ENCODE data around the gene ATF4. TPM values are rescaled to one million over a fixed set of nuclear protein-coding genes. Genes with fewer than 3 reads are reported as not detected.
"Not testable (repeated sequence)": the region's sequence is repeated elsewhere in the genome, so short reads cannot be mapped to it uniquely, and the experiment has no call there.

ATF4 gene
- total RNA-seq, 1 experiment from 2014 or later = 168 TPM

DNA sequence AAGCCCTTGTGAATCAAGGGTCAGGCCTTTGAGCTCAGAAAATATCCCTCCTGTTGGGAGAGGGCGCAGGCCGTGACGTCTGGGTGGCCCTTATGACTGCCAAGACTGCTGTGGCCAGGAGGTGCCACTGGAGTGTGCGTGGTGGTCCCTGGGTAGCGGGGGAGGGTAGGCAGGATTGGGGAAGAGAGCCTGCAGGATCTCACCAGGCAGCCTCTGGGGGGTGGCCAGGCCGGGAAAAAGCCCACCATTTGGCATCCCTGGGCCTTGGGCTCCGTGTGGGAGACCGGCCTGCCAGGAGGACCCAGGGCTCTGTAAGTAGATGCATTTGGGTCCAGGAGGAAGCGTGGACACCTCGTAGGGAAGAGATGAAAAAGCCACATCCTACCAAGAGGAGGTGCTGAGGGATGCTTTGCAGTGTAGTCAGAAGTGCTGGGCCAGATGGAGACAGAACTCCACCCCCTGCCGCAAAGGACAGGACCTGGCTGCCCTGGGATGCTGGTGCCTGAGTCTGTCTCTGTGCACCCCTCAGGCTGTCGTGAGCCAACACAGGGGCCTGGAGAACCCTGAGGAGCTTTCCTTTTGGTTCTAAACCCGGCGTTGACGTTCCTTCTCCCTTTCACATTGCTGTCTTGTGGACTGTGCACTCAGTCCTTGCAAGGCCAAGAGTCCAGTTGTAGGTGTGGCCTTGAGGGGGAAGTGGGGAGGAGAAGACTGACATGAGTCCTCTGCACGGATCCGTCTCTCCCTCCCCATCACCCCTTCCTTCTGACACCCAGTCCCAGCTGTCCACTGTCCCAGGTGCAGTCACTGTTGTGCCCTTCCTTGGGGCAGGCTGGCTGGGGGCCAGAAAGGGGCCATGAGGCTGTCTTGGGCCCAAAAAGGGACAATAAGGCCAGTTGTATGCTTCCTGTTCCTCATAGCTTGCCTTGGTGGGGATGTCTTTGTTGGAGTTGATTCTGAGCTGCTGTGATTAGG lies 31.0 kb upstream of the ATF4 start:
- DNase-seq (ENCODE audit: low read depth) = no peak

DNA sequence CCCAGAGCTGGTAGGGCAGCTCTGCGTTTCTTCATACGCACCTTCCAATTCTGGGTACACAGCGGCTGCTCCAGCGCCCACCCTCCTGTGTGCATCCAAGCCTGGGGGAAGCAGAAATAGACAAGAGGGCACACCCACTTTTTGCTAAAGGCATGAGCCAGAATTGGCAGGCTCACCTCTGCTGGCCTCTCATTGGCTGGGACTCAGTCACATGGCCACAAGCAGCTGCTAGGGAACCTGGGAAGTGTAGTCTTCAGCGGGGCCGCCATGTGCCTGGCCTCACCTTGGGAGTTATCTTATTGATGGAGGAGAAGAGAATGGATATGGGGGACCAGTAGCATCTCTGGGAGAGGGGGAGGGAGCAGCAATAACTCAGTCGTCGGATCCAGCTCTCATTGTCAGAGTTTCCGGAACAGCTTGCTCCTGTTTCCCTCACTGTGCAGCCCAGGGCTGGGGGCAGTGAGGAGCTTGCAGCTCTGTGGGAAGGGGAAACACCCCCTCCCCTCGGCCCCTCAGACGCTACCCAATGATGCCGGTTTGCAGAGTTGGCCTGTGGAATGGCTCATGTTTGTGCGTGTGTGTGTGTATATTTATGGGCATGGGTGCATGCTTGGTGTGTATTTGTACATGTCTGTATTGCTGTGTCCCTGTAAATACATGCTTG lies 30.1 kb upstream of the ATF4 start:
- DNase-seq (ENCODE audit: low read depth) = peak; percentile 56

DNA sequence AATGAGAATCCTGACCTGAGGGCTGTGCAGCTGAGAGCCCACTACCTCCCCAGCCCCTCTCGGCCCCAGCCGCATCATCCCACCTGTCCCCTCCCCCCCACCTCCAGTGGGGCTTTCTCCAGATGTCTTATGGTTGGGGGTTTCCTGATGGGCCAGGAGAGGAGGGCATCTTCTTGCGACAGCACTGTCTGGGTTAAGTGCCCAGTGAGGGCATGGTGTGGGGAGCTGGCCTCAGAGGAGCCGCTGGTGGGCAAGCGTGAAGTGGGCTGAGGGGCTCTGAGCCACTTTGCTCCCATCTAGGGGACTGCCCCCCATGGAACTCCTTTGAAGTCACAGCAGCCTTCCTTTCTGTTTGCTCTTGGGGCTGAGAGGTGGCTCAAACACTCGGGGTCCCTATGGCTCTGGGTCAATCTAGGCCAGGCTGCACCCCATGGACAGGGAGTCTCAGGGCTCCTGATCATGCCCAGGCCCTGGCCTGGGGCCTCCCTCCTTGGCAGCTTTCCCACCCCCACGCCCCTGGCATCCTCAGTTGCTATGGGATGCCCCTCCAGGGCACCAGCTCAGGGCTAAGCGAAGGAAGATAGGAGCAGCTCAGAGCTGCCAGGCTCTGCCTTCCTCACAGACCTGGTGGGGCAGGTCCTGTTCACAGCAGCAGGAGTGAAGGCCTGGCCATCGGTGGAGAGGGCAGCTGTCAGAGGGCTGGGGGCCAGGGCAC lies 29.2 kb upstream of the ATF4 start:
- no peak for DNase-seq (ENCODE audit: low read depth)

DNA sequence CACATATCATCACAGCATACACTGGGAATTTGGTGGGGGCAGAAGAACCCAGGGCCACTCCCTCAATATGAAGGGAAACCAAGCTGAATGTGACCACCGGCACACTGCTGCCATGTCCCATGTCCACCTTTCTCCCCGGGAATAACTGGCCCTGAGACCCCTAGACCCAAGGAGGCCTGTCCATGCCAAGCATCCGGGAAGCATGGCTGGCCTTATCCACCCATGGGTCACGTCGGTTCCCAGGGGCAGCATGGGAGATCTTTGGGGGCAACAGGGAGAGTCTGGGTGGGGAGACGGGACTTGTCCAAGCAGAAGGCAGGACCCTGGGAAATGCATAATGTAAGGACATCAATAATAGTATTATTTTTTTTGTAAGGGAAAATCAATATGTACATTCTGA lies 28.7 kb upstream of the ATF4 start:
- no peak for DNase-seq (ENCODE audit: low read depth)

DNA sequence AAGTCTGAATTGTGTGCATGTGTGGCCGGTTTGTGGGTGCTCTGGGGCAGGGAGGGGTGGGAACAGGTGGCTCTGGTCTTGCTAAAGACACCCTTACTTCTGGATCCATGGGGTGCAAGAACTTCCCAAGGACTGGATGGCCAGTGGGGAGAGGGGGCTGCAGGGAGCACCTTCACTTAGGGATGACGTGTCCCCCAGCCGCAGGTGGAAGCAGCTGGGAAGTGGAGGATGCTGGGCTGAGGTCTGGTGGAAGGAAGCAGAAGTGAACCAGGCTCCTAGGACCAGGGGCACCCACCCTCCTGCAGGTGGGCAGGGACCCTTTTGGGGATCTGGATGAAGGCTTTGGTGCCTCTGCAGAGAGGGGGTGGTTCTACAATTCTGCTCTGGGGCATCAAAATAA lies 28.2 kb upstream of the ATF4 start:
- no peak for DNase-seq (ENCODE audit: low read depth)

DNA sequence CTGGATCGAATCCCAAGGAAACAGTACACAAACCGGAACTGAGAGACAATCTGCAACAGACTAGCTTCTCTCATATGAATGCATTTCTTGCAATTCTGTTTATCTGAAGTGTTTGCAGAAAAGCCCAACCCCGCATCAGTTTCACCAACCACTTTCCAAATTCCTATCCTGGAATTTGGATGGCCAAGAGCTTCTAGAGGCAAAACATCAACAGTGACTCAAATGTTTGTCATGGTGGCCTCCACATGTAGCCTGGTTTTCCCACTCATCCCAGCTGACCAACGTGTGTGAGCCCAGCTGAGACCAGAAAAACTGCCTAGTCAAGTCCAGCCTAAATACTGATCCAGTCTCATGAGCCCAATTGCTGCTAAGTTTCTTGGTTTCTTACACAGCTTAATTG lies 26.6 kb upstream of the ATF4 start:
- peak; percentile 80 for DNase-seq (ENCODE audit: low read depth)

DNA sequence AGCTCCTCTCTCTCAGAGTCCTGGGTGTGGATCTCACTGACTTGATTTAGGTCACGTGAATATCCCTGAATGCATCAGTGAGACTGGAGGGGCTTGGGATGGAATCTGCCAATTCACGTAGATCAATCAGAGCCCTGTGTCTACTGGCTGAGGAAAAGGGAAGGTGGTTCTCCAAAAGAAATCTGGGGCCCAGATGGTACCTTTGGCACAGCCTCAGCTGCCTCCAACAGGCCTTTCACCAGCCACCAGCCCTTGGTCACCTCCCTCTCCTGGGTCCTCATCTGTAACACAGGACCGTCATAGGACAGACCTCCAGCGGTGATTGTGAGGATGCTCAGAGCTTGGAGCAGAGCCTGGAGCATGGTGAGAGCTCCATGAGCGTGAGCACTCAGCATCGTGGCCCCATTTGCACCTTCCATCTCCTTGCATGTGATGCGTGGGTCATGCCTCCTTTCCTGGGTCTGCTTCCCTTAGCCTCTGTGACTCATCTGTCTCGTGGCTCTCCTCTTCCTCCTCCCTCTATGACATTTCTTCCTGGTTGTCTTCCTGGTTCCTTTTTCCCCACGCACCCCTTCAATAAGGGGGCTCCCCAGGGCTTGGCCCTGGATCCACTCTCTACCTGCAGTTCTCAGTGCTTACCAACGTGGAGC lies 25.8 kb upstream of the ATF4 start:
- no peak for DNase-seq (ENCODE audit: low read depth)

DNA sequence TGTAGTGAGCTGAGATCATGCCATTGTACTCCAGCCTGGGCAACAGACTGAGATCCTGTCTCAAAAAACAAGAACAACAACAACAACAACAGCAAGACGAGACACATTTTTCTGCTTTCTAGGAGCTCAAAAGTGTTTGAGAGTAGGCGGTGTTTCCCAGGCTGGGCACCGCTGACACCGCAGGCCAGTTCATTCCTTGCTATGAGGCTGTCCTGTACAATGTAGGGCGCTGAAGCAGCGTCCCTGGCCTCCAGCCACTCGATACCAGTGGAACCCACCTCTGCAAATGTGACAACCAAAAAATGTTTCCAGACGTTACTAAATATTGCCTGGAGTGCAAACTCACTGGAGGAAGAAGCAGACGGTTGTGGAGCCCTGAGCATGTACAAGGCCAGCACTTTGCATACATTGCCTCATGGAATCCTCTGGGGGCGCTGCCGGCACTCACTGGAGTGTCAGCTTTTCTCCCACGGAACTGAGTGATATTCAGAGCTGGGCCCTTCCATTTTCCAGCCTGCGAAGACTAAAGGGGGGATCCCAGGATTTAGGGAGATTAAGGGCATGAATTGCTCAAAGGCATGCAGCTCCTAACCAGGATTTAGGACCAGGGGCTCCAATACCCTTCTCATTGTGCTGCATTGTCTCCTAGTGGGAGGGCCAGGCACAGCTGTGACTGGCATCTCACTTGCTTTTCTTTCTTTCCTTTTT lies 24.1 kb upstream of the ATF4 start:
- DNase-seq (ENCODE audit: low read depth) = peak; percentile 62

DNA sequence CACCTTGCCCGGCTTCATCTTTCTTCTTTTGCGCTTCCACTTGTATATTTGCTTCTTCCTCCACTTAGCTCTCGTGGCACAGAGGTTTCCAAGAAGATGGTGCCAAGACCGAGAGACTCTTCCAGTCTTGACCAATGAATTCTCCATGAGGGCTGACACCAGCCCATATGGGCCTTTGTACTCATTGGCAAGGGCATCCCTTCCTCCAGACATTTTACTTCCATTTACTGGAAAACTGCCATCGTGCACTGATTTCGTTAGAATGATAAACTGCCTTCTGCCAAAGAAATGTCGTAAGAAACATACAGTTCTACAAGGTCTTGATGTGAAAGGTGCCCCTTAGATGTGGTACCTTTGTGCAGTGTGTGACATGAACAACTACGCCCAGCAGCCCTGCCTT lies 22.9 kb upstream of the ATF4 start:
- no peak for DNase-seq (ENCODE audit: low read depth)

DNA sequence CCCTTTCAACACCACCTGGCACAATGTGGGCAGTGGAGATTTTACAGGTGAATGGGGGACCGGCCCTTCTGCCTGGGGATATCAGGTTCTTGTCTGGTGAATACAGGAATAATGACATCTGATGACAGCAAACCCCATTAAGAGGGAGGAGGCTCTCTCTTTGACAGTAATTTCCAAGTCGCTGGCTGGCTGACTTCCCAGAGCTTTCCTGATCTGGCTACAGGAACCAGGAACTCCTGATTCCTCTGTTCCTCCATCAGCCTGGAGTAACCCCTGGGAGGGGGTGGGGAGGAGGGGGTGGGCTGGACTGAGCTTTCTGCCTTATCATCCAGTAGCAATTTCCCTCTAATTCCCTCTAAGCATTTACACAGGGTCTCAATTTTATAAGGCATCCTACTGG lies 22.0 kb upstream of the ATF4 start:
- DNase-seq (ENCODE audit: low read depth) = no peak

DNA sequence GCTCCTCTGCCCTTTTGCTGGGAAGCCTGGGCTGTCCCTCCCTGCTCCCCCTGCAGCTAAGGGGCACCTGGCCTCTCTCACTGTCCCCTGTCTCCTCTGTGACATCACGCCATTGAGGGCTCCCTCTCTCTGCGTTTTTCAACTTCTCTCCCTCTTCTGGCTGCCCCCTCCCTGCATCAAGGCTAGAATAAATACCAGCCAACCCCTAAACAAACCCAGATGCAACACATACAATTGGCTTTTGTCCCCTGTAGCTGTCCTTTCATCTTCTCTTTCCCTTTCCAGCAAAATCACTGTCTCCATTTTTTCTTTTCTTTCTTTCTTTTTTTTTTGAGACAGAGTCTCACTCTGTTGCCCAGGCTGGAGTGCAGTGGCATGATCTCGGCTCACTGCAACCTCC lies 21.6 kb upstream of the ATF4 start:
- DNase-seq (ENCODE audit: low read depth) = no peak

DNA sequence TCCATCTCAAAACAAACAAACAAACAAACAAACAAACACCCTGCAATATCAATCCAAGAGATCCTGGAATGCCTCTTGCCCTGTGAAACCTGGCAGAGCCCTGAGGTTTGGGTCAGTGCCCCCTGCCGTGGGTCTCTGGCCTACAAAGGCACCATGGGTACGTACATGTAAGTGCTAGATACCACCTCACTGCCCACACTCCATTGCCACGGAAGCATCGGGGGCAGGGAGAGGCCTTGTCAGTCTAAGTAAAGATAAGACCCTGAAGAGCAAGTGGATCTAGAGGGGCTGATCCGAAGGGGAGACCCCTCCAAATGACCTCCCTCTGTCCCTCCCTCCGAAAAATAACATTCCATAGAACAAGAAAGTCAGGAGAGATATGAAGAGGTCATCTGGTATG lies 20.3 kb upstream of the ATF4 start:
- DNase-seq (ENCODE audit: low read depth) = no peak

DNA sequence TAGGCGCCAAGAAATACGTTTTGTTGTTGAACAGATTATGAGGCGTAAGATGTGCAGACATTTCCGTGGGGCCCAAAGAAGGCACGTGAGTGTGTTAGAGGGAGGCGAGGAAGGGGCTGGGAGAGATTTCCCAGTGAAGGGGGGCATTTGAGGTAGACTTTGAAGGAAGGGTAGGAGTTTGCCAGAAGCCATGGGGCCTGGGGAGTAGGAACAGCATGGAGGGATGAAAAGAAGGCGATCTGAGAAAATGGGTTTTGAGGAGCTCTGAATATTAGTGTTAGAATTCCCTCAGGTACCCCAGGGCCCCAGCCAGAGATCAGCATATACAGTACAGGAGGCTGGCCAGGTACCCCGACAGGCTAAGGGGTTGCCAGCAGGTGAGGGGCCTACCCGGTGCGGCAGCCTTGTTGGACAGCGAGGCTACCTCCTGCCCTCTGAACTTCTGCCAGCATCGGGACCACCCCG lies 18.7 kb upstream of the ATF4 start:
- no peak for DNase-seq (ENCODE audit: low read depth)

DNA sequence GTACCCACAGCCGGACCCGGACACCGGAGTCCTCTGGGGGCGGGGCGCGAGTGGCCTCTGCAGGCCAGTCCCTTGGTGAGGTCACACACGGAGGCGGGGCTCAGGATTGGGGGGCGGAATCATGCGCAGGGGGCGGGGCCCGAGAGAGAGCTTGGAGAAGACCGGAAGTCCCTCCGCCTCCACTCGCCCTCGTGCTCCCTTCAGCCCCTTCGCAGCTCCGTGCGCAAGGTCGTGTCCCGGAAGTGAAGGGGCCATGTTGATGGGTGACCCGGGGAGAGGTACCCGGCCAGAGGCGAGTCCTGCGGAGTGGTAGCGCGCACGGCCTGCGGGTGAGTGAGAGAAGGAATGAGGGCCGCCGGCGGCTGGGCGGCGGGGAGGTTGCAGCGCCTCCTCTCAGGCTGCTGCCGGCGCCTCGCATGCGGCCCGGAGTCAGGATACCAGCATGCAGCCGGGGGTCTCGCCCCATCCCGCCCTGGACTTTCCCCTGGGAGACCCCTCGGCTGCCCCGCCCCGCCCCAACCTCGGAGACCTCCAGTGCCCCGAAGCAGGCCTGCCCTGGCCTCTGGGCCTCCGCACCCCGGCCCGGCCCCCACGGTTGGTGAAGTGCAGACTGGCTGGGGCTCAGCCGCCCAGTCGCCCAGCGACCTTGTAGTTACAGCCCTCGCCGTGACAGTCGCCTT lies 18.1 kb upstream of the ATF4 start, which contains the start of gene MIEF1:
MIEF1 (plus strand) TSS at position 182 of the 680 bp plus-strand sequence. CDS start 9,005 bp downstream, outside the sequence.
- peak; percentile 92 for DNase-seq (ENCODE audit: low read depth)

DNA sequence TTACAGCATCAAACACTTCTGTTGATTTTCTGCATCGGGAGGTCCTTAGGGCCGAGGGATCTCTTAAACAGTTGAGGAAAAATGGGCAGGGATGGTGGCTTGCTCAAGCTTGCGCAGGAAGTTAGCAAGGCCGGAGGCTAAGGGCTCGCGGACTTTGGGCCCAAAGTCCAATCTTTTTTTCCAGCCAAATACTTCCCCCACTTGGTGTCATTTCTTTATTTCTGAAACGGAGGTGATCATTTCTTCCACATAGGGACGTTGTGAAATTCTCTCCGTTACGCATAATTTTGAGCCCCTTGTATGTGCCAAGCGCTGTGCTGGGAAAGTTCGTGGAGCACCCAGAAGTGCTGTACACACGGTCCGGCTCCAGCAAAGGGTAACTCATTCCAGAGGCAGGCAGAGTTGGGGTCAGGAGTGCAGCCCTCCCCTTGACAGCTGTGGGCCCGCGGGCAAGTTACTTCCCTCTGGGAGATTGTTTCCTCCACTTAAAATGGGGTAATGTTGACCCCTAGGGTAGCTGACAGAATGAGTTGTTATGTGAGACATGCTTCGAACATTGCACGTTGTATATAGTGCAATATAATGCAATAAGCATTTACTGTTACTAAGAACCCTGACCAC lies 17.5 kb upstream of the ATF4 start:
- DNase-seq (ENCODE audit: low read depth) = no peak

DNA sequence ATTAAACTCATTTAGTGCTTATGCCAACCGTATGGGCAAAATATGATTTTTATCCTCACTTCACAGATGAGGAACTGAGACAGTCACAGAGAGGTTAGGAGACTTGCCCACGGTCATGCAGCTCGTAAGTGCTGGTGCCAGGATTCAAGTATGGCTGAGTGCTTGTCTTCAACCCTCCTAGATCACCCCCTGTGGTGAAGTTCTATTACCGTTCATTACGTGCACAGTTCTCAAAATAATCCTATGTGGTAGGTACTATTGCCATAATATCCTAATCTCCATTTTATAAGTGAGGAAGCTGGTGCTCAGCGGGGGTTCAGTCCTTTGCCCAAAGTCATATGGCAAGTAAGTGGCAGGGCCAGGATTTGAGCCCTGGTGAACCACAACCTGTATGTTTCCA lies 16.7 kb upstream of the ATF4 start:
- DNase-seq (ENCODE audit: low read depth) = no peak

DNA sequence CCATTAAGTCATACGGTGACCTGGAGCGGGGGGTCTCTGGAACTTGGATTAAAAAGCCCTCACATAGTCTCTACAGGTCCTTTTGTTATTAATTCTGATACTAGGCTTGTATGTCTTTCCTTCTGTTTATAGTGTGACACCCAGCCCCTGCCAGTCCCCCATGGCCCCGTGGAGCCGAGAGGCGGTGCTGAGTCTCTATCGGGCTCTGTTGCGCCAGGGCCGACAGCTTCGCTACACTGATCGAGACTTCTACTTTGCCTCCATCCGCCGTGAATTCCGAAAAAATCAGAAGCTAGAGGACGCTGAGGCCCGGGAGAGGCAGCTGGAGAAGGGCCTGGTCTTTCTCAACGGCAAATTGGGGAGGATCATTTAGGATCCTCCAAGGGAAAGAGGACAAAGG lies 16.3 kb upstream of the ATF4 start:
- no peak for DNase-seq (ENCODE audit: low read depth)

DNA sequence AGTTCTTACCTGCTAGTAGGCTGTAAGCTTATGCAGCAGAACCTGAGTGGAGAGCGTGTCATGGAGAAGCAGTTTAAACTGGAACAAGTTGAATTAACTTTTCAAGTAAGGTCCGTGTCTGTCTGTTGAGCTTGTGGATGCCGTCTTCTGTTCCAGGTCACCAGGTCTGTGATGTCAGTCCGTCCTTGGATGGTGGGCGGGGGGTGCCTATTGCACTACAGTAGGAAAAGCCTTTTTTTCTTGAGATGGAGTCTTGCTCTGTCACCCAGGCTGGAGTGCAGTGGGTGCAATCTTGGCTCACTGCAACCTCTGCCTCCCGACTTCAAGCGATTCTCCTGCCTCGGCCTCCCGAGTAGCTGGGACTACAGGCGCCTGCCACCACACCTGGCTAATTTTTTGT lies 13.3 kb upstream of the ATF4 start:
- not testable (repeated sequence) for DNase-seq (ENCODE audit: low read depth)

DNA sequence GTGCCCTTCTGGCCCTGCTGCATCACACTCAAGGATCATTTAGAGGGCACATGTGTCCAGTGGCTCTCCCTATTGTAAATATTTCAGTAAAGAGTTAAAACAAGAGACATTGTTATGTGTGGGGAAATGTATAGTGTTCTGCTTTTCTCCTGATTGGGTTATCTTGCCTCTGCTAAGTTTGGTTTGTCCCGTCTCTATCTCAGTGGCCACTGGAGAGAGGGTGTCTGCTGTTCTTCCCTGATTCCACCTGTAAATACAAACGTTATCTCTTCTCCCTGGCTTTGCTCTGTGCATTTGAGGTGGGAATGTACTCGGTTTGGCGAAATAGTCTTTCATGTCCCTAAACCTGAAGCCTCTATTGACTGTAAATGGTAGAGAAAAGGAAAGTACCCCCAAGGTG lies 12.0 kb upstream of the ATF4 start:
- DNase-seq (ENCODE audit: low read depth) = no peak

DNA sequence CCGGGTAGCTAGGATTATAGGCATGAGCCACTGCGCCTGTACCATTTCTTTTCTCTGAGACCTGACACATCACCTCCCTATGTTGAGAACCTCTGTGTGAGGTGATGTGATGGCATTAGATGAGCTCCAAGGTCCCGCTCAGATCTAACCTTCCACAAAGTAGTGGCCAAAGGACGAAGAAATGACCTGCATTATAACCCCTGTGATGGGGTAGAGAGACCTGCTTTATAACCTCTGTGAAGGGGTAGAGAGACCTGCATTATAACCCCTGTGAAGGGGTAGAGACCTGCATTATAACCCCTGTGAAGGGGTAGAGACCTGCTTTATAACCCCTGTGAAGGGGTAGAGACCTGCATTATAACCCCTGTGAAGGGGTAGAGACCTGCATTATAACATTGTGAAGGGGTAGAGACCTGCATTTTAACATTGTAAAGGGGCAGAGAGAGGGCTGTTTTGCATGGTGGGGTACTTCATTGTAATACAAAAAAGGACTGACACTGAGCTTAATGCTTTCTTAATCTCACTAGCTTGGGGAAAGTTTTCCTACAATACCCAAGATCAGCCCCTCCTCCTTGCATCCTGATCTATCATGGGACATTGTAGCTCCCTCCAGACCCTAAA lies 9.7 kb upstream of the ATF4 start:
- no peak for DNase-seq (ENCODE audit: low read depth)
